ENCODE data around the gene CLDN12.
A peak's percentile ranks its signal among the peaks of the same experiment; 100 is the strongest.

CLDN12 gene

GRCh38 chr7:90403174-90404113, at the start of gene CLDN12:
Gene CLDN12 (plus strand): TSS chr7:90403461. CDS start chr7:90412677, 9,216 bp downstream.
- DNase-seq (ENCODE audit: low read depth in 2 of 2), result peak; percentile 59 to 65

- no peak for DNase-seq (ENCODE audit: low read depth in 2 of 2)
Measured at GRCh38 chr7:90383422-90383821, 19.8 kb upstream of the CLDN12 start.

GRCh38 chr7:90383861-90384260, 19.4 kb upstream of the CLDN12 start:
- DNase-seq (ENCODE audit: low read depth in 2 of 2), result no peak

- no peak for DNase-seq (ENCODE audit: low read depth in 2 of 2)
Measured at GRCh38 chr7:90384433-90384832, 18.8 kb upstream of the CLDN12 start.

- no peak for DNase-seq (ENCODE audit: low read depth in 2 of 2)
Measured at GRCh38 chr7:90387470-90388240, 15.6 kb upstream of the CLDN12 start.

GRCh38 chr7:90390926-90391325, 12.3 kb upstream of the CLDN12 start:
- DNase-seq (ENCODE audit: low read depth in 2 of 2), result no peak

GRCh38 chr7:90391488-90391887, 11.8 kb upstream of the CLDN12 start:
- DNase-seq (ENCODE audit: low read depth in 2 of 2), result no peak

- DNase-seq (ENCODE audit: low read depth in 2 of 2), result no peak
Measured at GRCh38 chr7:90396420-90396819, 6.8 kb upstream of the CLDN12 start.

- DNase-seq (ENCODE audit: low read depth in 2 of 2), result no peak
Measured at GRCh38 chr7:90401989-90402388, 1.3 kb upstream of the CLDN12 start.

GRCh38 chr7:90402785-90403173, 482 bp upstream of the CLDN12 start:
- no peak for DNase-seq (ENCODE audit: low read depth in 2 of 2)

GRCh38 chr7:90404777-90405176, 1.5 kb downstream of the CLDN12 start:
- DNase-seq (ENCODE audit: low read depth in 2 of 2), result no peak

GRCh38 chr7:90407484-90407821, 4.2 kb downstream of the CLDN12 start:
- no peak for DNase-seq (ENCODE audit: low read depth in 2 of 2)

GRCh38 chr7:90408142-90408541, 4.9 kb downstream of the CLDN12 start:
- DNase-seq (ENCODE audit: low read depth in 2 of 2), result no peak

GRCh38 chr7:90409667-90410066, 6.4 kb downstream of the CLDN12 start:
- no peak for DNase-seq (ENCODE audit: low read depth in 2 of 2)

GRCh38 chr7:90411510-90411909, 8.2 kb downstream of the CLDN12 start:
- no peak for DNase-seq (ENCODE audit: low read depth in 2 of 2)

GRCh38 chr7:90412458-90413184, 9.4 kb downstream of the CLDN12 start:
- no peak for DNase-seq (ENCODE audit: low read depth in 2 of 2)

- no peak for DNase-seq (ENCODE audit: low read depth in 2 of 2)
Measured at GRCh38 chr7:90413185-90413528, 9.9 kb downstream of the CLDN12 start.

GRCh38 chr7:90421651-90422050, 18.4 kb downstream of the CLDN12 start:
- DNase-seq (ENCODE audit: low read depth in 2 of 2), result no peak

GRCh38 chr7:90424720-90425119, 21.5 kb downstream of the CLDN12 start:
- DNase-seq (ENCODE audit: low read depth in 2 of 2), result no peak

- DNase-seq (ENCODE audit: low read depth in 2 of 2), result no peak
Measured at GRCh38 chr7:90425376-90425775, 22.1 kb downstream of the CLDN12 start.

- no peak for DNase-seq (ENCODE audit: low read depth in 2 of 2)
Measured at GRCh38 chr7:90430614-90431460, 27.6 kb downstream of the CLDN12 start.
